ENCODE data around the gene MBNL1. TPM values are rescaled to one million over a fixed set of nuclear protein-coding genes. Genes with fewer than 3 reads are reported as not detected.

Gene MBNL1
- total and polyA plus RNA-seq, 3 experiments from 2014 or later, result 303 to 391 (median 386) TPM

- H3K4me1 Mint-ChIP-seq, result peaks cover 76 to 95% (median 90%) of the 10 kb centered on the region in 3 donors
- H3K9me3 ChIP-seq (ENCODE audit: low read length), result no peaks in the 10 kb centered on the region
- H3K36me3 ChIP-seq (ENCODE audit: insufficient read depth, low read length), result no peaks in the 10 kb centered on the region
- H3K27me3 Mint-ChIP-seq, result no peaks in the 10 kb centered on the region
- no peak for DNase-seq
- peaks cover 88% of the 10 kb centered on the region for H3K4me1 ChIP-seq (ENCODE audit: insufficient read depth, low read length)
- CTCF ChIA-PET, result no interaction called here
- POLR2A ChIA-PET, result no interaction called here
- H3K36me3 Mint-ChIP-seq, result peaks cover 0 to 13% (median 3%) of the 10 kb centered on the region in 3 donors
- H3K27ac ChIP-seq (ENCODE audit: low read depth, low read length), result no peak overlapping the region
- peak overlapping the region in 7 of 8 donors; percentile 31 to 81 (median 72) for H3K27ac Mint-ChIP-seq
- H3K9me3 Mint-ChIP-seq, result no peaks in the 10 kb centered on the region
- H3K27me3 ChIP-seq (ENCODE audit: insufficient read depth, low read length, poor library complexity, severe bottlenecking), result no peaks in the 10 kb centered on the region
- peak overlapping the region; percentile 24 to 64 (median 50) for H3K4me3 Mint-ChIP-seq
- H3K4me3 ChIP-seq (ENCODE audit: low read length), result no peak overlapping the region
These were observed 8.5 kb downstream of the MBNL1 start for GRCh38 chr3:152277198-152277597.

DNA sequence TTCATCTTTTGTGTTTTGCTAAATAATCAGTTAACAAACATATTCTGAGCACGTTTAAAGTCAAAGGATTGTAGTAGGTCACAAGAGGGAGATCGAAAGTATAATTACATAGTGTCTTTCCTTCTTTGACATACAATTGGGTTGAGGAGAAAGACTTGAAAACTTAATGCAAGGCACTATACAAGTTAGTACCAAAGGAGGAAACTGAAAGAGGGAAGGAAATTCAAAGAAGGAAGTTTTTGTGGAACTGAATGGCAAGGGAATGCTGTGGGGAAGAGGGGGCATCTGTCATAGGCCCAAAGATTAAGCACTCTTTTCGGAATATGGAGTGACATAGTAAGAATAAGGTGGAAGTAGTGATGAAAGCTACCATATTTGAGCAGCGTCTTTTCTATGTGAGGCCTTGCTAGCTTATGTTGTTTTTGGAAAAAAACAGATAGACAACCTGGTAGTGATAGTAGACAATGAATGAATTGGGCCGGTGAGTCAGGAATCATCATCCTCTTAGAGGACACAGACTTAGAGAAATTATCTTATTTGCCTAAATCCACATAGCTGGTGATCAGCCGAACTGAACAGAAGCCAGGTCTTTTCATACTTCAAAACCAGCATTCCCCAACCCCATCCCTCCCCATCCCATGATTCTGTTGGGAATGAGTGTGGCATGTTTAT, 10.2 kb downstream of the MBNL1 start:
- H3K4me1 ChIP-seq (ENCODE audit: insufficient read depth, low read length), result peaks cover 90% of the 10 kb centered on the region
- H3K27ac ChIP-seq (ENCODE audit: low read depth, low read length), result no peak overlapping the region
- no peaks in the 10 kb centered on the region for H3K9me3 ChIP-seq (ENCODE audit: low read length)
- no peaks in the 10 kb centered on the region for H3K27me3 ChIP-seq (ENCODE audit: insufficient read depth, low read length, poor library complexity, severe bottlenecking)
- CTCF ChIA-PET, result interaction anchor here (1.3 to 1.5 kb wide), 2 partner anchors 12 to 165 kb away, joined by 3 read pairs; no protein-coding TSS in a partner anchor
- POLR2A ChIA-PET, result interaction anchor here (0.6 to 1.0 kb wide), 3 partner anchors 9 to 35 kb away, joined by 3 to 6 read pairs (median 3); partner anchors contain the start of gene MBNL1
- Mint-ChIP-seq H3K27me3 (no peaks in the 10 kb centered on the region), H3K4me1 (peaks cover 77 to 95% (median 91%) of the 10 kb centered on the region in 3 donors), H3K9me3 (no peaks in the 10 kb centered on the region), H3K36me3 (peaks cover 0 to 9% (median 0%) of the 10 kb centered on the region in 3 donors), H3K4me3 (peak overlapping the region; percentile 56 to 81 (median 75)), H3K27ac (peak overlapping the region; percentile 12 to 98 (median 84))
- H3K36me3 ChIP-seq (ENCODE audit: insufficient read depth, low read length), result no peaks in the 10 kb centered on the region
- no peak for DNase-seq
- peak overlapping the region; percentile 17 for H3K4me3 ChIP-seq (ENCODE audit: low read length)

DNA sequence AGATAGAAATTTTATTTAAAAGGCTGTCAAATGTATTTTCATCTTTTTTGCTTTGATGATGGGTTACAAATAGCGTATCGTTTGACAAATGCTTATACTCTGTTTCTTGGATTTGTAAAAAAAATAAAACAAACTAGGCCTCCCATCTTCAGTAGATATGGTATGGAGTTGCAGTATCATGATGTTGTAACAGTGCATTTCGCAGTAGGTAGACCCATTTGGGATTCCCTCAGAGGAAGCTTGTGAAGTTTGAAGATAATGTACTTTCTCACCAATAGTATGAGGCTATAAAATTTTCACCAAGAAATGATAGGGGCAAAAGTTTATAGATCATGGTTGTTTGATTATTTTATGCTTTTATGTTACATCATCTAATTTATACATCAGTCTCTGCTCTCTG, 10.8 kb downstream of the MBNL1 start:
- Mint-ChIP-seq H3K36me3 (peaks cover 0 to 9% (median 0%) of the 10 kb centered on the region in 3 donors), H3K4me1 (peaks cover 74 to 95% (median 91%) of the 10 kb centered on the region in 3 donors), H3K4me3 (peak overlapping the region; percentile 28 to 81 (median 75)), H3K27me3 (no peaks in the 10 kb centered on the region), H3K9me3 (no peaks in the 10 kb centered on the region), H3K27ac (peak overlapping the region; percentile 12 to 93 (median 63))
- Histone ChIP-seq H3K4me3 (ENCODE audit: low read length) (peak overlapping the region; percentile 17), H3K9me3 (ENCODE audit: low read length) (no peaks in the 10 kb centered on the region), H3K4me1 (ENCODE audit: insufficient read depth, low read length) (peaks cover 90% of the 10 kb centered on the region), H3K27me3 (ENCODE audit: insufficient read depth, low read length, poor library complexity, severe bottlenecking) (no peaks in the 10 kb centered on the region), H3K36me3 (ENCODE audit: insufficient read depth, low read length) (no peaks in the 10 kb centered on the region), H3K27ac (ENCODE audit: low read depth, low read length) (no peak overlapping the region)
- ChIA-PET POLR2A (interaction anchor here (0.6 to 2.7 kb wide), 5 partner anchors 10 to 35 kb away, joined by 3 to 17 read pairs (median 6); partner anchors contain the start of gene MBNL1), CTCF (interaction anchor here (1.3 to 1.5 kb wide), 2 partner anchors 11 to 164 kb away, joined by 3 read pairs; no protein-coding TSS in a partner anchor)
- DNase-seq, result no peak

GRCh38 chr3:152280539-152280938, 11.8 kb downstream of the MBNL1 start:
- Histone ChIP-seq H3K4me3 (ENCODE audit: low read length) (peak overlapping the region; percentile 15), H3K4me1 (ENCODE audit: insufficient read depth, low read length) (peaks cover 91% of the 10 kb centered on the region), H3K36me3 (ENCODE audit: insufficient read depth, low read length) (no peaks in the 10 kb centered on the region), H3K27ac (ENCODE audit: low read depth, low read length) (no peak overlapping the region), H3K27me3 (ENCODE audit: insufficient read depth, low read length, poor library complexity, severe bottlenecking) (no peaks in the 10 kb centered on the region), H3K9me3 (ENCODE audit: low read length) (no peaks in the 10 kb centered on the region)
- H3K4me3 Mint-ChIP-seq, result peak overlapping the region; percentile 28 to 81 (median 68)
- DNase-seq, result no peak
- peak overlapping the region in 7 of 8 donors; percentile 15 to 92 (median 81) for H3K27ac Mint-ChIP-seq
- H3K36me3 Mint-ChIP-seq, result peaks cover 0 to 10% (median 0%) of the 10 kb centered on the region in 3 donors
- H3K27me3 Mint-ChIP-seq, result no peaks in the 10 kb centered on the region
- no peaks in the 10 kb centered on the region for H3K9me3 Mint-ChIP-seq
- POLR2A ChIA-PET, result interaction anchor here (0.7 to 2.7 kb wide), 3 partner anchors 11 to 36 kb away, joined by 3 to 17 read pairs (median 7); partner anchors contain the start of gene MBNL1
- CTCF ChIA-PET, result interaction anchor here (1.0 to 1.6 kb wide), 2 partner anchors 25 to 97 kb away, joined by 3 to 4 read pairs; no protein-coding TSS in a partner anchor
- peaks cover 76 to 97% (median 93%) of the 10 kb centered on the region in 3 donors for H3K4me1 Mint-ChIP-seq

DNA sequence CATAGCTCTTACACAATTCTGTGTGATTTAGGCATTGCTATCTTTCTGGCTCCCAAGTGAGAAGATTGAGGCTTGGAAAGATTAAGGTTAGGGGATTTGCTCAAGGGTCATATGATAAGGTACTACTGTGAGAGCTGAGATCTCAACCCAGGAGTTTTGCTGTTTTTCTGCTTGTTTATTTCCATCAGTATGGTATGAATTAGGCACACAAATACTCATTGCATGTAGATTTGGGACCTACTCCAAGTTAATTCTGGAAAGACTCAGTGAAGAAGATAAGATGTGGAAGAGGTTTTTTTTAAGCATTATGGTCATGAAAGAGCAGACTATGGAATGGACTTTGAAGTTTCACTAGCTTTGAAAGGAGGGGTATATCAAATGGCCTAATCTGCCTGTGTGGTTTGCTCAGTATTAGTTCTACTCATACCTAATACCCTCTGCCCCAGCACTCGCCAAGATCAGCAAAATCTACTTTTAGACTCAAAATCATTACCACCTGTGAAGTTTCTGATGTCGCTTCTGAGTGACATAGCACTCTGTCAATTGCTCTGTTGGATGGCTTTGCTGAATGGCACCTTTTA, 12.5 kb downstream of the MBNL1 start:
- Mint-ChIP-seq H3K4me1 (peaks cover 76 to 97% (median 93%) of the 10 kb centered on the region in 3 donors), H3K4me3 (peak overlapping the region; percentile 28 to 77 (median 66)), H3K27ac (peak overlapping the region; percentile 60 to 96 (median 82)), H3K36me3 (peaks cover 0 to 13% (median 1%) of the 10 kb centered on the region in 3 donors), H3K27me3 (no peaks in the 10 kb centered on the region), H3K9me3 (no peaks in the 10 kb centered on the region)
- H3K27me3 ChIP-seq (ENCODE audit: insufficient read depth, low read length, poor library complexity, severe bottlenecking), result no peaks in the 10 kb centered on the region
- no peaks in the 10 kb centered on the region for H3K36me3 ChIP-seq (ENCODE audit: insufficient read depth, low read length)
- no peaks in the 10 kb centered on the region for H3K9me3 ChIP-seq (ENCODE audit: low read length)
- H3K4me1 ChIP-seq (ENCODE audit: insufficient read depth, low read length), result peaks cover 92% of the 10 kb centered on the region
- H3K27ac ChIP-seq (ENCODE audit: low read depth, low read length), result no peak overlapping the region
- CTCF ChIA-PET, result interaction anchor here (1.0 to 1.6 kb wide), 3 partner anchors 24 to 98 kb away, joined by 3 to 4 read pairs (median 3); no protein-coding TSS in a partner anchor
- POLR2A ChIA-PET, result interaction anchor here (0.7 to 2.7 kb wide), 3 partner anchors 10 to 37 kb away, joined by 3 to 17 read pairs (median 7); partner anchors contain the start of gene MBNL1
- DNase-seq, result no peak
- peak overlapping the region; percentile 30 for H3K4me3 ChIP-seq (ENCODE audit: low read length)

DNA sequence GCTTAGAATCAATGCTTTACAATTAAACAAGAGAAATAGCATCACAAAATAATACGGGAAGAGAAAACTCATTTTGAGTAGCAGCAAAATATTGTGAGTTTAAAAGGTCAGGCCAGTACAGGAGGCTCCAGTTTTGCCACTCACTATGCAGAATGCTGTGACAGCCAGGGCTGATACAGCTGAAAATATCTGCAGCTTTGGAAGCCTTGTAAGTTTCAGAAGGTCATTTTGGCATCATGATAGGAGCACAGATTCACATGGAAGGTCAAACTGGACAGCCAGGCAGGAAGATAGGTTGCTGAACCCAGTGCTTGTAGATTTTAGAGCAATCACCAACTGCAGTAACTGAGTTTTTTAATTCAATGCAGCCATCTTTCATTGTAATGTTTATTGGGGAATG, 14.1 kb downstream of the MBNL1 start:
- H3K4me1 ChIP-seq (ENCODE audit: insufficient read depth, low read length), result peaks cover 93% of the 10 kb centered on the region
- no peak overlapping the region for H3K27ac ChIP-seq (ENCODE audit: low read depth, low read length)
- CTCF ChIA-PET, result interaction anchor here (2.4 kb wide), 1 partner anchor 99 kb away, joined by 8 read pairs; no protein-coding TSS in a partner anchor
- H3K36me3 ChIP-seq (ENCODE audit: insufficient read depth, low read length), result no peaks in the 10 kb centered on the region
- no peaks in the 10 kb centered on the region for H3K27me3 ChIP-seq (ENCODE audit: insufficient read depth, low read length, poor library complexity, severe bottlenecking)
- Mint-ChIP-seq H3K36me3 (peaks cover 0 to 11% (median 1%) of the 10 kb centered on the region in 3 donors), H3K27ac (peak overlapping the region; percentile 65 to 87 (median 82)), H3K4me3 (peak overlapping the region; percentile 26 to 74 (median 63)), H3K27me3 (no peaks in the 10 kb centered on the region), H3K9me3 (no peaks in the 10 kb centered on the region), H3K4me1 (peaks cover 70 to 93% (median 92%) of the 10 kb centered on the region in 3 donors)
- DNase-seq, result no peak
- no peaks in the 10 kb centered on the region for H3K9me3 ChIP-seq (ENCODE audit: low read length)
- H3K4me3 ChIP-seq (ENCODE audit: low read length), result peak overlapping the region; percentile 20
- POLR2A ChIA-PET, result interaction anchor here (1.6 to 3.5 kb wide), 3 partner anchors 13 to 40 kb away, joined by 5 to 23 read pairs (median 6); partner anchors contain the start of gene MBNL1

DNA sequence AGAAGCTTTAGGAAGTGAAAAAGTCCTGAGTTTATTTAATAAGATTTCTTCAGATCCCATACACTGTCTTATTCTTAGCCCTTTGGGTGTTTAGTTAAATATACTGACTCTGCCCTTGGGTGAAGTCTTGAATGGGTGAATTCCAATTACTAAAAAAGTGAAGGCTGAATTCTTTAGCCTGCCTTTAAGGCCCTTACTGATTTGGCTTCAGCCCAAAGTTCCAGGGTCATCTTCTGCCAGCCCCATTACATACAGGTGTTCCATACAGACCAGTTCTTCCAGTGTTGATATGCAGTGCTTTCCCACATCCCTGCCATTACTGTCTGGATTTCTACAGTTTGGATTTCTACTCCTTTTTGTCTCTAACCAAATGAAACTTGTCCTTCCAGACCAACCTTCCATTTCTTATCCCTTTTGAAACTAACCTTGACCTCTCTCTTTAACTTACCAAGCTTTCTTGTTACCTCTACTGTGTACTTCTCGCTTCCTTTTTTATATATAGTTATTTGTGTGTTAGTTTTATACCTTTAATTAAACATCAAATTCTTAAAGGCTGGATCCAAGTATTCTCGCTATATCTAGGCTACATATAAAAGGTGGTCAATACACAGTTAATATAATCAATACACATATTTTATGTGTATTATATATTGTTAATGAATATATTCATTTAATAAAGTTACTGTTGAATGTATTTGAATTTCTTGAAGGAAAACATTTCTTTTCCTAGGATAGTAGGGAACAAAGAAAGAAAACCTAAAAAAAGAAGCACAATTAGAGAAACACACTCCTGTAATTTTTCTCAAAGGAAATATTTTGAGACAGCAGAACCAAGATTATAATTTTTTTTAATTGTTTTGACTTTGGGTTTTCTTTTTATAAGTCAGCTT, 15.0 kb downstream of the MBNL1 start:
- H3K4me1 ChIP-seq (ENCODE audit: insufficient read depth, low read length), result peaks cover 93% of the 10 kb centered on the region
- H3K4me3 ChIP-seq (ENCODE audit: low read length), result peak overlapping the region; percentile 31

More for the DNA sequence above, 15.0 kb downstream of the MBNL1 start:
- ChIA-PET CTCF (interaction anchor here (2.4 kb wide), 1 partner anchor 100 kb away, joined by 8 read pairs; no protein-coding TSS in a partner anchor), POLR2A (interaction anchor here (1.1 to 3.5 kb wide), 4 partner anchors 14 to 41 kb away, joined by 3 to 23 read pairs (median 6); partner anchors contain the start of gene MBNL1)
- peak overlapping the region; percentile 65 to 96 (median 84) for H3K27ac Mint-ChIP-seq
- Histone ChIP-seq H3K9me3 (ENCODE audit: low read length) (no peaks in the 10 kb centered on the region), H3K27me3 (ENCODE audit: insufficient read depth, low read length, poor library complexity, severe bottlenecking) (no peaks in the 10 kb centered on the region), H3K36me3 (ENCODE audit: insufficient read depth, low read length) (no peaks in the 10 kb centered on the region), H3K27ac (ENCODE audit: low read depth, low read length) (no peak overlapping the region)
- peaks cover 71 to 93% (median 92%) of the 10 kb centered on the region in 3 donors for H3K4me1 Mint-ChIP-seq
- H3K9me3 Mint-ChIP-seq, result no peaks in the 10 kb centered on the region
- DNase-seq, result no peak
- peaks cover 0 to 11% (median 1%) of the 10 kb centered on the region in 3 donors for H3K36me3 Mint-ChIP-seq
- H3K27me3 Mint-ChIP-seq, result no peaks in the 10 kb centered on the region
- peak overlapping the region; percentile 26 to 74 (median 63) for H3K4me3 Mint-ChIP-seq

All from CD8-positive, alpha-beta memory T cell (primary cell).